Breast epithelium (tissue), 3 donors: ENCODE data around the gene SFSWAP.
"Not testable (repeated sequence)": the region's sequence is repeated elsewhere in the genome, so short reads cannot be mapped to it uniquely, and the experiment has no call there.

Source experiments
- CTCF ChIP-seq, 3 donors: fragments of 450-650 bp; IDR thresholded peaks; one replicate each; pipeline ENCODE4 v1.5.1; 2016 to 2017; ENCODE audit warnings: antibody characterized with exemption in 3 of 3, mild to moderate bottlenecking in 3 of 3, moderate library complexity in 3 of 3
- POLR2AphosphoS5 ChIP-seq, 3 donors: sonication (generic); formaldehyde crosslinking; IDR thresholded peaks; one replicate each; pipeline ENCODE4 v1.6.1; 2017; ENCODE audit warnings: antibody characterized with exemption in 3 of 3

- TF ChIP-seq CTCF, POLR2AphosphoS5 (IDR thresholded peaks at IDR 0.05): not testable (repeated sequence)
Measured at GRCh38 chr12:131665666-131666065, 45.2 kb upstream of the SFSWAP start.
